Neural progenitor cell (in vitro differentiated cells): Measurements from ENCODE around the gene BIRC5. TPM values are rescaled to one million over a fixed set of nuclear protein-coding genes. Genes with fewer than 3 reads are reported as not detected.

Experiments
- DNase-seq: peaks from one replicate; pipeline ENCODE4 v3.0.0-alpha.2; 2016; ENCODE audit warnings: low spot score
- H2AFZ ChIP-seq: fragments of 200-600 bp; sonication (generic); replicated peaks from 2 replicates; pipeline ENCODE4 v1.6.1; 2016; ENCODE audit warnings: antibody characterized with exemption
- H3F3A ChIP-seq: fragments of 200-600 bp; sonication (generic); 2 replicates; pipeline ENCODE4 v1.6.1; 2016; ENCODE audit warnings: antibody characterized with exemption, low read depth
- H3K27ac ChIP-seq: fragments of 200-600 bp; sonication (generic); 2 replicates; pipeline ENCODE4 v1.5.1; 2016; ENCODE audit warnings: mild to moderate bottlenecking
- H3K27me3 ChIP-seq: fragments of 200-600 bp; sonication (generic); 2 replicates; pipeline ENCODE4 v1.6.1; 2016; ENCODE audit warnings: mild to moderate bottlenecking, moderate library complexity
- H3K36me3 ChIP-seq: fragments of 200-600 bp; sonication (generic); 2 replicates; pipeline ENCODE4 v1.5.1; 2016
- H3K4me1 ChIP-seq: fragments of 200-600 bp; sonication (generic); 2 replicates; pipeline ENCODE4 v1.6.1; 2016; ENCODE audit warnings: mixed run types
- H3K4me2 ChIP-seq: fragments of 200-600 bp; sonication (generic); 2 replicates; pipeline ENCODE4 v1.6.1; 2016
- H3K4me3 ChIP-seq: fragments of 200-600 bp; sonication (generic); 2 replicates; pipeline ENCODE4 v1.5.1; 2016
- H3K79me2 ChIP-seq: fragments of 200-600 bp; sonication (generic); 2 replicates; pipeline ENCODE4 v1.6.1; 2016; ENCODE audit warnings: low read depth
- H3K9ac ChIP-seq: fragments of 200-600 bp; sonication (generic); 2 replicates; pipeline ENCODE4 v1.6.1; 2016
- H3K9me3 ChIP-seq: fragments of 200-600 bp; sonication (generic); 2 replicates; pipeline ENCODE4 v1.5.1; 2016; ENCODE audit warnings: low read depth
- H4K20me1 ChIP-seq: fragments of 200-600 bp; sonication (generic); 2 replicates; pipeline ENCODE4 v1.6.1; 2016; ENCODE audit warnings: low read depth
- H3K27ac Mint-ChIP-seq: 3 replicates; pipeline ENCODE4 v1.8.0; 2021; ENCODE audit warnings: mixed read lengths
- H3K27me3 Mint-ChIP-seq: 2 replicates; pipeline ENCODE4 v1.8.0; 2022; ENCODE audit warnings: low read depth, mild to moderate bottlenecking, inconsistent platforms, moderate library complexity, mixed read lengths; ENCODE audit not compliant: insufficient read depth
- H3K36me3 Mint-ChIP-seq: 3 replicates; pipeline ENCODE4 v1.8.0; 2021; ENCODE audit warnings: mixed read lengths
- H3K4me1 Mint-ChIP-seq: 3 replicates; pipeline ENCODE4 v1.8.0; 2021; ENCODE audit warnings: mixed read lengths
- H3K4me3 Mint-ChIP-seq: 3 replicates; pipeline ENCODE4 v1.8.0; 2021; ENCODE audit warnings: mild to moderate bottlenecking, moderate library complexity, mixed read lengths
- H3K9me3 Mint-ChIP-seq: 3 replicates; pipeline ENCODE4 v1.8.0; 2020; ENCODE audit warnings: mixed read lengths
- CTCF ChIP-seq: fragments of 200-600 bp; sonication (generic); IDR thresholded peaks from 2 replicates; pipeline ENCODE4 v1.5.1; 2017; ENCODE audit warnings: antibody characterized with exemption, mild to moderate bottlenecking
- EZH2 ChIP-seq: fragments of 200-600 bp; sonication (generic); IDR thresholded peaks from 2 replicates; pipeline ENCODE4 v1.6.1; 2017; ENCODE audit warnings: antibody characterized with exemption, mild to moderate bottlenecking, moderate library complexity
- EZH2phosphoT487 ChIP-seq: fragments of 200-600 bp; sonication (generic); IDR thresholded peaks from 2 replicates; pipeline ENCODE4 v1.6.1; 2017; ENCODE audit warnings: antibody characterized with exemption
- total RNA-seq: library from RNA; depleted of rRNA; stranded (reverse); fragments of >200 nt; gene quantifications from 2 replicates; pipeline ENCODE4 v1.2.3, GENCODE V29; 2015; ENCODE audit warnings: low replicate concordance

BIRC5 gene
- total RNA-seq, 1 donor from 2014 or later, result 144 TPM

- peak overlapping the region; percentile 58 for H3K27ac Mint-ChIP-seq
- Histone ChIP-seq H3K27ac (no peak overlapping the region), H3K27me3 (no peaks in the 10 kb centered on the region), H3K4me3 (no peak overlapping the region), H3K79me2 (no peaks in the 10 kb centered on the region), H2AFZ (no peak overlapping the region), H3F3A (peaks cover 8% of the 10 kb centered on the region), H3K9ac (no peak overlapping the region), H3K4me2 (no peak overlapping the region), H3K36me3 (no peaks in the 10 kb centered on the region), H3K9me3 (no peaks in the 10 kb centered on the region), H4K20me1 (no peaks in the 10 kb centered on the region), H3K4me1 (peaks cover 24% of the 10 kb centered on the region)
- no peak for DNase-seq
- H3K4me1 Mint-ChIP-seq, result peaks cover 40% of the 10 kb centered on the region
- H3K27me3 Mint-ChIP-seq, result peaks cover 4% of the 10 kb centered on the region
- H3K4me3 Mint-ChIP-seq, result no peak overlapping the region
- no peaks in the 10 kb centered on the region for H3K9me3 Mint-ChIP-seq
- TF ChIP-seq EZH2 (no peak), CTCF (no peak), EZH2phosphoT487 (no peak)
- no peaks in the 10 kb centered on the region for H3K36me3 Mint-ChIP-seq
Observed at GRCh38 chr17:78264590-78264989, 50.5 kb downstream of the BIRC5 start.

GRCh38 chr17:78265121-78265520 lies 51.1 kb downstream of the BIRC5 start:
- Mint-ChIP-seq H3K27me3 (peaks cover 2% of the 10 kb centered on the region), H3K36me3 (no peaks in the 10 kb centered on the region), H3K4me1 (peaks cover 43% of the 10 kb centered on the region), H3K27ac (no peak overlapping the region), H3K4me3 (no peak overlapping the region), H3K9me3 (no peaks in the 10 kb centered on the region)
- Histone ChIP-seq H2AFZ (no peak overlapping the region), H3F3A (peaks cover 13% of the 10 kb centered on the region), H3K36me3 (no peaks in the 10 kb centered on the region), H3K4me2 (no peak overlapping the region), H3K27me3 (no peaks in the 10 kb centered on the region), H3K27ac (no peak overlapping the region), H3K4me3 (no peak overlapping the region), H3K4me1 (peaks cover 29% of the 10 kb centered on the region), H3K9me3 (no peaks in the 10 kb centered on the region), H4K20me1 (no peaks in the 10 kb centered on the region), H3K9ac (no peak overlapping the region), H3K79me2 (no peaks in the 10 kb centered on the region)
- DNase-seq, result no peak
- no peak for TF ChIP-seq CTCF
- no peak for TF ChIP-seq EZH2phosphoT487
- TF ChIP-seq EZH2, result no peak

GRCh38 chr17:78266231-78266631 lies 52.2 kb downstream of the BIRC5 start:
- Histone ChIP-seq H2AFZ (no peak overlapping the region), H3K9ac (no peak overlapping the region), H3K27me3 (no peaks in the 10 kb centered on the region), H3K27ac (no peak overlapping the region), H3K4me1 (peaks cover 37% of the 10 kb centered on the region), H3K36me3 (no peaks in the 10 kb centered on the region), H4K20me1 (no peaks in the 10 kb centered on the region), H3K79me2 (no peaks in the 10 kb centered on the region), H3K4me3 (no peak overlapping the region), H3K9me3 (no peaks in the 10 kb centered on the region), H3K4me2 (no peak overlapping the region), H3F3A (peaks cover 21% of the 10 kb centered on the region)
- DNase-seq, result no peak
- Mint-ChIP-seq H3K27me3 (peaks cover 5% of the 10 kb centered on the region), H3K4me1 (peaks cover 55% of the 10 kb centered on the region), H3K4me3 (peak overlapping the region; percentile 36), H3K27ac (peak overlapping the region; percentile 30), H3K9me3 (no peaks in the 10 kb centered on the region), H3K36me3 (no peaks in the 10 kb centered on the region)
- no peak for TF ChIP-seq EZH2
- no peak for TF ChIP-seq EZH2phosphoT487
- TF ChIP-seq CTCF, result no peak
